Activated CD8-positive, alpha-beta memory T cell treated with anti-CD3 and anti-CD28 coated beads, Interleukin-2, amount 50 U/mL, for 4 hours (primary cell): Measurements from ENCODE around the gene FUT4.
"Not testable (repeated sequence)": the region's sequence is repeated elsewhere in the genome, so short reads cannot be mapped to it uniquely, and the experiment has no call there.

ENCODE experiments used
- DNase-seq: peaks from one replicate; pipeline ENCODE4 v3.0.0-alpha.2; 2020

Gene FUT4

GRCh38 chr11:94543695-94544645 is at the start of gene FUT4:
TSS of gene FUT4 (plus strand) at chr11:94543921. CDS start at chr11:94544134, 213 bp downstream.
- peak; percentile 68 for DNase-seq

DNA sequence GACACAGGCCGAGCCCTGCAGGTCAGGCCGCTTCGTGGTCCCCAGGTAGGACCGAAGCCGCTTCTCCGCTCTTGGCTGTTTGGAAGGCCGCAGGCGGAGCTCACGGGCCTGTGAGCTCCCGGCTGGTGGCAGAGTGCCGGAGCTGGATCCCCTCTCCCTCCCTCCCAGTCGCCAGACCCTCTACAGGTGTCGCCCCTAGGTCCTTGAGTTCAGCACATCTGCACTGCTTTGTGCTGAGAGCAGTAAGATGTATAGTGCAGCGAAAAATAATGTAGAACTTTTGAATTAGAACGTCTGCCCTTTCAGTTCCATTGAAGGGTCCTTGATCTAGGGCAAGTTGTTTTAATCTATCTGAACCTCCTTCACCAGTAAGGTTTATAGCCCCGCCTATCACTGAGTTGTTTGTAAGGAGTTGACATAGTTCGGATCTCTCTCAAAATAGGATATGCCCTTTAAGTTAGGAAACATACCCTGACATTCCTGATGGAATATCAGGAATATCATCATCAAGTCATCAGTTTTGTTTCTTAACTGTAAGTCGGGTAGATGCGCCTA is 49.5 kb upstream of the FUT4 start:
- DNase-seq, result no peak

DNA sequence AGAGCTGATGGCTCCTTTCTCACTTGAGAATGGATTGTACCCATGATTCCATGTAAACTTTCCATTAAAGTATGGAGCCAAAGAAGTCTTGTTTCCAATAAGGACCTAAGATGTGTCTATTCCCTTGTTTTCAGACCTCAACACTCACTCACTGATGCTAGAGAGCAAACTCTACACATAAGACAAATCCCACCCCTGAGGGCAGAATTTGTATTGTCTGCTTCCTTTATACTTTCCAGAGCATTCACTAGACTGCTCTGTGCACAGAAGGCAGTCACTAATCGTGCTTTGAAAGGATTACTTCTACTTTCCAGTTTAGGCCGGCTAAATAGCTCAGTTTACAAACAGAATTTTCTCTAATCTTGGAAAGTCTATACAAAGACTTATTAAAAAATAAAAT is 43.5 kb upstream of the FUT4 start:
- no peak for DNase-seq

- no peak for DNase-seq
These were observed 42.2 kb upstream of the FUT4 start for GRCh38 chr11:94501522-94501921.

DNA sequence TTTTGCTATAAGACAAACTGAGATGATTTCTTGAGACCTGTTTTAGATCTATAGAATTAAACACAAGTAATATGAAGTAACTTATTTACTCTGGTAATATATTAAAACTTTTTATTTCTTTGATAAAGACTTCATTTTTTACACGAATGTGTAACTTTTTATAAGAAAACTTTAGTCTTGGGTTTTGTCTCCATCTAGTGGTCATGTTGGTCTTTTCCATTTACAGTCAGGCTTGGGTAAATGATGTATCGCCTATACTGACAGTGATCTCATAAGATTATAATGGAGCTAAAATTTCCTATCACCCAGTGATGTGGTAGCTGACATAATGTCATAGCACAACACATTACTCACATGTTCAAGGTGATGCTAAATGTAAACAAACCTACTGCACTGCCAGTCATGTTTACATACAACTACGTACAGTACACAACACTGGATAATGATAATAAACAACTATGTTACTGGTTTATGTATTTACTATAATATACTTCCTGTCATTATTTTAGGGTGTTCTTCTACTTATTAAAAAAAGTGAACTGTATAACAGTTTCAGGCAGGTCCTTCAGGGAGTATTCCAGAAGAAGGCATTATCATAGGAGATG is 38.9 kb upstream of the FUT4 start:
- DNase-seq, result no peak

- DNase-seq, result not testable (repeated sequence)
These were observed 37.2 kb upstream of the FUT4 start for GRCh38 chr11:94506513-94506912.

DNA sequence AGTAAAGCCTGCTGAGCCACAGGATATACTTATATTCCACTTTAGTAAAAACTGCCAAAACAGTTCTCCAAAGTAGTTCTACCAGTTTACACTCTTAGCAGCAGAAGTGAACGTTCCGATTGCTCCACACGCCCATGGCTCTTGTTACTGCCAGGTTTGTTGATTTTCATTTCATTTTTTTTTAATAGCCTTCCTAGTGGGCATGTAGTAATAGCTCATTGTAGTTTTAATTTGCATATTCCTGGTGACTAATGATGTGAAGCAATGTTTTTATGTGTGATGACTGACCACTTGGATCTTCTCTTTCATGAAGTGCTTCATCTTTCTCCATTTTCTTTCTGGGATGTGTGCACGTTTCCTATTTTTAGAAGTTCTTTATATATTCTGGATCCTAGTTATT is 36.2 kb upstream of the FUT4 start:
- DNase-seq, result no peak

- DNase-seq, result peak; percentile 68
These were observed 31.6 kb upstream of the FUT4 start, which contains the start of gene C11orf97 for GRCh38 chr11:94511932-94512781. TSS of gene C11orf97 (plus strand) at chr11:94512461. CDS start at chr11:94512529, 68 bp downstream.

DNA sequence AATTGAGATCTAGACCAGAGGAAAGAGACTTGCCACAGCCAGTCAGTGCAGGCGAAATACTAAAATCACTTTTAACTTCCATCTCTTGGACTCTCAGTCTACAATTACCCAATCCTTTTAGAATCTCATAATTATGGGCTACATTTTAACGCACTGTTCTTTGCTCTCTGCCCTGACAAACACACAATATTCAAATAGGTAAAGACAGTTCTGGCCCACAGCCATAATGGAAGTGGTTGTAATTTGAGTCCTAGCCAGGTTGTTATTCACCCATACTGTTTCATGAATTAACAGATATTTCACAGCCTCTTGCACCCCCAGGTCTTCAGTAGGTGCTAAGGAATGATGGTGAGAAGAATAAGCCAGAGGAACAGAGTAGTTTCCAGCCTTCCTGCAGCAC is 30.6 kb upstream of the FUT4 start:
- no peak for DNase-seq

DNA sequence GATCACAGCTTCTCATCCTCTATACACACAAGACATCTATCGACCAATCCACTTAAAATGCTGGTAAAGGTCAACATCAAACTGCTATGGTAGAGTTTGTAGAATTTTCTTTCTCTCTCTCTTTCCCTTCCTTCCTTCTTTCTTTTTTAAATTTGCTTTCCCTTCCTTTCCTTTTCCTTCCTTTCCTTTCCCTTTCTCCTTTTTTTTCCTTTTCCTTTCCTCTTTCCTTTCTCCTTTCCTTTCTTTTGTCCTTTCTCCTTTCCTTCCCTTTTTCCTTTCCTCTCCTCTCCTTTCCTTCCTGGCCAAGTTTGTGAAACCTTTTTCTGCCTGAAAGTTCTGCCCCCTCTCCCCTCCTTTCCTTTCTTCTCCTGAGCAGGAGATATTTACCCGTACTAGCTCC is 28.3 kb upstream of the FUT4 start:
- DNase-seq, result no peak

- no peak for DNase-seq
These were observed 27.0 kb upstream of the FUT4 start for GRCh38 chr11:94516725-94517124.

GRCh38 chr11:94518300-94518699 is 25.4 kb upstream of the FUT4 start:
- DNase-seq, result no peak

- DNase-seq, result no peak
These were observed 24.1 kb upstream of the FUT4 start for GRCh38 chr11:94519478-94520084.

DNA sequence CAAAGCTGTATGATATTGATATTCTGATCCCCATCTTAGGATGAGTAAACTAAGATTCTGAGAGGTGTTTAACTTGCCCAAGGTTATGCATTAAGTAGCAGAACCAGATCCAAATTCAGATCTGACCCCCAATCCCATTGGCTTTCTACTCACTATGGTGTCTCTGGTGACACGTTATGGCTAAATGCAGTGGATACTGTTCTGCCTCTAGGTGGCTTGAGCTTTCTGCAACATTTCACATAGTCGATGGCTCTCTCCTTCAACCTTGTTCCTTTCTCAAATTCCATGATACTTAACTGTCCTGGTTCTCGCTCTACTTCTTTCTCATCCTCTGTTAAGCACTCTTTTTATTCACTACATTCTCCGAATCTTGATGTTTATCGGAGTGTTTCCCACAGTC is 22.0 kb upstream of the FUT4 start:
- DNase-seq, result no peak

DNA sequence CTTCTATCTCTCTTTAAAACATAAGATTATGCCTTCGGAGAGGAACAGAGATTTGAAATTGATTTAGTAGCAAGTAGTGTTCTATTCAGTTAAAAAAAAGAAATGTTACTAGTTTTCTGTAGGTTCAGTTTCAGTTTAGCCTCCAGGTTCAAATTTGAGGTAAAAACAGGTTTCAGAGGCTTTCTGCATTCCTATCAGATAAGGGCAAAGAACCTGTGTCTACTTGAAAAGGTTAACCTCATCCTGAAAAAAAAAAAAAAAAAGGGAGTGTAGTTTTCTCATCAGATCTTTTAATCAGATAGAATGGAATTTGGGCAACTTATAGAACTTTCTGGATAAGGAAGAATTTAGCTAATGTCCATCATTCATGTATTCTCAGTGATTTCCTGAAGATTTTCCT is 19.4 kb upstream of the FUT4 start:
- DNase-seq, result no peak

GRCh38 chr11:94525546-94526324 is 18.0 kb upstream of the FUT4 start:
- DNase-seq, result no peak

- DNase-seq, result no peak
These were observed 16.9 kb upstream of the FUT4 start for GRCh38 chr11:94526645-94527438.

DNA sequence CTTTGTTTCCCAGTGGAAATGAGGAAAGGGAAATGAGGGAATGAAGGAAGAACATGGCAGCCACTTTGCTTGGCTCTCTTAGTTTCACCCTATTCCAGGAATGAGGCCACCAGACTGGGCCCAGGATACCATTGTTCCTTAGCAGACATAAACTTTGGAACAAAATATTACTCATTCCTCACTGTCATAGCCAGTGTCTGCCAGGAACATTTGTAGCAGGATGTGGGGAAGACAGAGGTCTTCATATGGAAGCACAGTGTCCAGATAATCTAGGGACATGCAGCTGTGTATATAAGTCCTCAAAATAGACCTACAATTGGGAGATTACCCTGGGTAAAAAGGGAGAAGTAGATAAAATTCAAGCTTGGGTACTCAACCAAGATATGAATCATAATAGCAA is 15.2 kb upstream of the FUT4 start:
- DNase-seq, result no peak

GRCh38 chr11:94532211-94532610 is 11.5 kb upstream of the FUT4 start:
- DNase-seq, result no peak

DNA sequence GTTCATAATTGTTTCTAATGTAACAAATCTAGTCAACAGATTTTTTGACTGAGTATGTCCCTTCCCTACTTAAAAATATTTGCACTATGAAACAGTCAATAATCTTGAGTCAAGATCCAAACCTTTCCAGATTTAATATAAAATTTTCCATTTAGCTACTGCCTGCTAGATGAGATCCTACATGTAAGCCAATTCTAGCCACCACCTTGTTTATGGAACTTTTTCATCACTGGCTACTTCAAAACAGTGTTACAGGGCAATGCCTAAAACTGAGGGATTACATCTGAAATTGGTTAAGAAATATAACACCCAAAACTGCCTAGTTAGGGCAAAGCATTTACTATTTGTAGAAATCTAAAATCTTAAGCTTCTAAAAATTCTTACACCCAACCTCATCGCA is 10.5 kb upstream of the FUT4 start:
- DNase-seq, result no peak
